ENCODE data around the gene DLEC1.
"Not testable (repeated sequence)": the region's sequence is repeated elsewhere in the genome, so short reads cannot be mapped to it uniquely, and the experiment has no call there.

DLEC1 gene

DNA sequence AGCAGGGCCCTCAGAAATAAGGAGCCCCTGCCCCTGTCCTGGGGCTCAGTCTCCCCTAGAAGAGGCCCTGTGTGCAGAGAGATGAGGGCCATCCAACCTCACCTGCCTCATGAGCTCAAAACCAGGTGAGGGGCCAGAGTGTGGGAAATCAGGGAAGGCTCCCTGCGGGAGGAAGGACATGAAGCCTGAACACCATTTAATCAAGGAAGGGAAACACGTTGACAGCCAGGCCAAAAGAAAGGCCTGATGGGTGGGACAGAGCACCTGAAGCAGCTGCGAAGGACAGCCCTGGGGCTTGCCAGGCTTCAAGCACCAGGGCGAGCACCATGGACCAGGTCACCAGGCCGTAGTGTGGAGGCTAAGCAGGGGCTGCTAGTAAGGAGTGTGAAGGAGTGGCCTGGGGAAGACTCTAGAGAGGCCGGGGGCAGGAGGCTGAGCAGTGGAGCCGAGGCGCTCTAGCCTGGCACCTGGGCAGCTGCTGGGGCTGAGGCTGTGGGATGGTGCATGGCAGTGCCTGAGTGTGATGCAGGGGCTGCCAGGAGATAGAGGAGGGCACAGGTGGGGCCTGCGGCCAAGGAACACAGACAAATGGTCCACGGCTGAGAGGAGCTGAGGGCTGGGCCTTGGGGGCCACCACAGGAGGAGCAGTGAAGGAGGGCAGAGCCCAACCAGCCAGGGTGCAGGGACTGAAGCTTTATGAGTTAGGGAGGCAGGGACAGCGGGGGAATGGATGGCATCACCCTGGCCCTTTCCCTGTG, 81.9 kb downstream of the DLEC1 start:
- no peak for DNase-seq (ENCODE audit: low read depth in 2 of 2)

DNA sequence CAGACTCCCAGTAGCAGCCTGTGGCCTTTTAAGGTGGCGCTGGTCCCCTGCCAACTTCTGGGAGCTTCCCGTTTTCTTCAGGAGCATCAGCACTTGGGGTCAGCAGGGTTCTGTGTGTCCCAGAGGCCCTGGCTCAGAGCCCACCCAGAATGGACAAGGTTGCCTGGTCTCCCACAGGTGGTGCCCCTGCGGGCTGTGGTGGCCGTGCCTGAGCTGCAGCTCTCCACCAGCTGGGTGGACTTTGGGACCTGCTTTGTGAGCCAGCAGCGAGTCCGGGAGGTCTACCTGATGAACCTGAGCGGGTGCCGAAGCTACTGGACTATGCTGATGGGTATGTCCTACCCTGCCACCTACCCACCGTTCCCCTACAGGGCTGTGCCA, 82.4 kb downstream of the DLEC1 start:
- DNase-seq (ENCODE audit: low read depth in 2 of 2), result no peak

DNA sequence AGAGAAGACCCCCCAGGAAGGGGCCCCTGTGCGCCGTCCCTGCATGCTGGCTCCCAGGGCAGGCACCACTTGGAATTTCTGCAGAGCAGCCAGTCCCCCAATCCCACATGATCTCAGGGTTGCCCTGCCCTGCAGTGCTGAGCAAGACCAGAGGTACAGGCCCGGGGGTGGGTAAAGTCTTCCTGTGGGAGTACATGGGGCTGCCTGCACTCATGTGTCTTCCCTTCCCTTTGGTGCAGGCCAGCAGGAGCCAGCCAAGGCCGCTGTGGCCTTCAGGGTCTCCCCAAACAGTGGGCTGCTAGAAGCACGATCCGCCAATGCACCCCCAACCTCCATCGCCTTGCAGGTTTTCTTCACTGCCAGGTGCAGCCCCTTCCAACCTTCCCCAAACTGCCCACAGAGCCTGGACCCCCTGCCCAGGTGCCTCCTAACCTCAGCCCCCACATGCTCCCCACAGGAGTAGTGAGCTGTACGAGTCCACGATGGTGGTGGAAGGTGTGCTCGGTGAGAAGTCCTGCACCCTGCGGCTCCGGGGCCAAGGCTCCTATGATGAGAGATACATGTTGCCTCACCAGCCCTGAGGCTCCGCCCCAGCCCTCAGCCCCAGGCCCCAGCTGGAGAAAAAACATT, 82.9 kb downstream of the DLEC1 start:
- DNase-seq (ENCODE audit: low read depth in 2 of 2), result no peak

- no peak for DNase-seq (ENCODE audit: low read depth in 2 of 2)
These were observed 83.8 kb downstream of the DLEC1 start for GRCh38 chr3:38122712-38123290.

GRCh38 chr3:38124324-38125122, 85.5 kb downstream of the DLEC1 start:
- no peak for DNase-seq (ENCODE audit: low read depth in 2 of 2)

DNA sequence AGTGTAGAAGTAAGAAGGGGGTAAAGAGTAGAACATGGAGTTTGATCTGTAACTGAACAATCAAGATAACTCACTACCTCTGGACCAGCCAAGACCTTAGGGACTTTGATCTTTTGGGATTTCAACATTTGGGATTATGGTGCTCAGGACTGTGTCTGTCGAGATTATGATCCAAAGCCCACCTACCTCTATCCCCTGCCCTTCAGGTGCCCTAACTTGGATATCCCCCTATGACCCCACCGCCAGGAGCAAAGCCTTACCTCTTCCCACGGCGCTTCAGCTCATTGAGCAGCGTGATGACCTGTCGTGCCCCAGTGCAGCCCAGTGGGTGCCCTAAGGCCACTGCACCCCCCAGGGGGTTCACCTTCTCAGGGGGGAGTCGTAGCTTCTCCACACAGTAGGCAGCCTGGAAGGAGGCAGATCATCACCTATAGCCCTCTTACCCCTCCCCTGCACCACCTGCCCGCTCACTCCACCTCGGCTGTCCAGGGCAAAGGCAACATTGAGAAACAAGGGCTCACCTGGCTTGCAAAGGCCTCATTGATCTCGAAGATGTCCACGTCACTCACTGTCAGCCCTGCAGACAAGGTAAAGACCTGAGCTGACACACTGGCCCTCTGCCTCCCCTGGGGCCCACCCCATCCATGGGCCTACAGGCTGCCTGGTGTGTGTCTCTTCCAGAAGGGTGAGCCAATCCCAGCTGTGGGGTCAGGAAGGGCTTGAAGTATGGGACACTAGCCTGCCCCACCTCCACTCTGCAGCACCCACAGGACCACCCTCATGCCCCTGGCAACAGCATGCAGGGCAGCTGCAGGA, 86.5 kb downstream of the DLEC1 start:
- DNase-seq (ENCODE audit: low read depth in 2 of 2), result no peak

GRCh38 chr3:38126121-38126892, 87.3 kb downstream of the DLEC1 start:
- no peak for DNase-seq (ENCODE audit: low read depth in 2 of 2)

DNA sequence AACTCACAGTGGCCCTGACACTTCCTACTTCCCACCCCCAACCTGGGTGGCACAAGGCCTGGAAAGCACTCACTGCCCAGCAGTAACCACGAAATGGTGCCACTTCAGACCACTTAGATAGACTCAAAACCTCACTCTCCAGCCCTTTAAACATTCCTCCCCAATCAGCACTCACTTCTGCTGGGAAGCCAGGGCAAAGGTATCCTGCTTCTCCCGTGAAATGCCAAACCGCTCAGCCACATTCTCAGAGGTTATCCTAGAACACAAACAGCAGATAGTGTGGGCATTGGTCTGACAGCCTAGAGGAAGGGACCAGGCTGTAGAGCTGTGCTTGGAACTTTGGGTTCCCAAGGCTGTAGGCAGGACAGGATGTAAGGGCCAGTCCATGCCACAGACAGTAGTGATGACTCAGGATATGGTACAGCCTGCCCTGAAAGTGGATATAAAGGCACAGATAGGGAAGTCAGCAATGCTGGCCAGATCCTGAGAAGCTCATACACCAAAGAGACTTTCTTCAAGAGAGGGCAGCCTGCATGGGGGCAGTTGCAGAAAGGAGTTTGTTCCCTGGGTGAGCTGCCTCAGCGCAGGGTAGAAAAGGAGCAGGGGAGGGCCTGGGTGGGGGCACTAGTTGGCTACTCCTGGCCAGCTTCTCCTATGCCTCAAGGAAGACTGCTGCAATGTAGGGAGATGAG, 88.7 kb downstream of the DLEC1 start:
- DNase-seq (ENCODE audit: low read depth in 2 of 2), result no peak

DNA sequence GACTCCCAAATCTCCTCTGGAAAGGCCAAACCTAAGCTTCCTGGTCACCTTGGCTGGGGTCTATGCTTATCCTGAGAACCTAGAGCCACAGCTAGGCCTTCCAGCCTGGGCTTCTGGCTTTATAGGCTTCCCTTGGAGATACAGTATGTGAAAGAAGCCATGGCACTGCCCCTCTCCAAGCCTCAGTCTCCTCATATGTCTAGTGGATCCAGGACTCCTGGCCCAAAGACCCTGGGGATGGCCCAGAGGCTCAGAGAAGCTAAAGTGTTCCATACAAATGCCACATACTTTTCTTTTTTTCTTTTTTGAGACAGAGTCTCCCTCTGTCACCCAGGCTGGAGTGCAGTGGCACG, 89.3 kb downstream of the DLEC1 start:
- DNase-seq (ENCODE audit: low read depth in 2 of 2), result no peak

- DNase-seq (ENCODE audit: low read depth in 2 of 2), result no peak
These were observed 90.0 kb downstream of the DLEC1 start for GRCh38 chr3:38129058-38129457.

DNA sequence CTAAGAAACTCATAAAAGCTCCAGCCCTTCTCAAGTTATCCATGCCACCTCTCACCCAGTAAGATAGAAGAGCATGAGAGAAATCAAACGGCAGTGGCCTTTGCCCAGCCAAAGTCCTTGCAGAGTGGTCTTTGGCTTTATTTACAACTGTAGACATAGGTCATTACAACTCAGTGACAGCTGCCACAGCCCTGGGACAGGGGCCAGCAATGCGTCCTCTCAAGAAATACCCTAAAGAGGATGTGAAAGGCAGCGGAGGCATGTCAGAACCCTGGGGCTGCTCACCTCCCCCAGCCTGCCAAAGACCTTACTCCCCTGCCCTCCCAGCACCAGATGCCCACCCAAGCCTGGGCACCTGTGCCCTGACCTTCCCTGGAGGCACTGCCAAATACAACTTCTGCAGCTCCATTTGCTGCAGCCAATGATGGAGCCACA, 91.6 kb downstream of the DLEC1 start:
- DNase-seq (ENCODE audit: low read depth in 2 of 2), result no peak

DNA sequence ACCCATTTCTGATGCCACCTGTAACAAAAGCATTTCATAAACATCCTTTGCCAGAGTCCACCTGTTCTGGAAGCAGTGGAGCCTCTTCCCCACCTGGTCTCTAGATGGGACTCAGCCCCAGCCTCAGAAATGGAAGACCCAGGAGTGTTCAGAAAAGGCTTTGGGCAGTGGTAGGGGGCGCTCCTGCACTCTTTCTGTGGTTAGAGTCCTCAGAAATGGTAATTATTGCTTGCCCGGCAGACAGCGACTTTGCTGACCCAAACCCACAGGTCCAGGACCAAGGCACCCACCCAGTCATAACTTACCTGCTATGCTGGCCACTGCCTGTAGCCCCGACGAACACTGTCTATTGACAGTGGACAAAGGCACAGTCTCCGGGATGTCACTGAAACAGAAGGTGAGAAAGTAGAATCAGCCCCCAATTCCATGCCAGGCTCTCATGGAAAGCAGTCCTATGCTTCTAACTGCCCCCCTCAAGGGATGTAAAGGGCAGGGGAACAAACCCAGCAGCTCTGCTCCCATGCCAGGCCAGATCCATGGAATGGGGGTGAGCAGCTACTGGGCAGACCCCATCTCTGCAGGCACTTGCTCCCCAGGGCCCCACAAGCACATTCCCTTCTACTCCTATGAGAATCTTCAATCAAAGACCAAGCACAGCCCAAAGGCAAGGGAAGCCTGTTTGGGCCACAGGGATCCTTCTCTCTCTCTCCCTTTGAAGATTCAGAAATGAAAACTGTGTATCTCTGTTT, 92.8 kb downstream of the DLEC1 start:
- DNase-seq (ENCODE audit: low read depth in 2 of 2), result no peak

GRCh38 chr3:38133209-38133556, 94.2 kb downstream of the DLEC1 start:
- DNase-seq (ENCODE audit: low read depth in 2 of 2), result no peak

- no peak for DNase-seq (ENCODE audit: low read depth in 2 of 2)
These were observed 94.8 kb downstream of the DLEC1 start for GRCh38 chr3:38133557-38134405.

GRCh38 chr3:38134517-38135143, 95.6 kb downstream of the DLEC1 start:
- DNase-seq (ENCODE audit: low read depth in 2 of 2), result not testable (repeated sequence)

DNA sequence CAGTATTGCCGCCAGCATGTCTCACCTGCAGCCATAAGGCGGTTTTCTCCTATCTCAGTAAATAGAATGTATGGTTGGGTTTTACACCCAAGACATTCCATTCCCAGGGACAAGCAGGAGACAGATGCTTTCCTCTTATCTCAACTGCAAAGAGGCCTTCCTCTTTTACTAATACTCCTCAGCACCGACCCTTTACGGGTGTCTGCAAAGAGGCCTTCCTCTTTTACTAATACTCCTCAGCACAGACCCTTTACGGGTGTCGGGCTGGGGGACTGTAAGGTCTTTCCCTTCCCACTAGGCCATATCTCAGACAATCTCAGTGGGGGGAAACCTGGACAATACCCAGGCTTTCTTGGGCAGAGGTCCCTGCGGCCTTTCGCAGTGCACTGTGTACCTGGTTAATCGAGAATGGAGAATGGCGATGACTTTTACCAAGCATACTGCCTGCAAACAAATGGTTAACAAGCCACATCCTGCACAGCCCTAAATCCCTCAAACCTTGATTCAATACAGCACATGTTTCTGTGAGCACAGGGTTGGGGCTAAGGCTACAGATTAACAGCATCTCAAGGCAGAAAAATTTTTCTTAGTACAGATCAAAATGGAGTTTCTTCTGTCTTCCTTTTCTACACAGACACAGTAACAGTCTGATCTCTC, 96.7 kb downstream of the DLEC1 start:
- DNase-seq (ENCODE audit: low read depth in 2 of 2), result not testable (repeated sequence)

DNA sequence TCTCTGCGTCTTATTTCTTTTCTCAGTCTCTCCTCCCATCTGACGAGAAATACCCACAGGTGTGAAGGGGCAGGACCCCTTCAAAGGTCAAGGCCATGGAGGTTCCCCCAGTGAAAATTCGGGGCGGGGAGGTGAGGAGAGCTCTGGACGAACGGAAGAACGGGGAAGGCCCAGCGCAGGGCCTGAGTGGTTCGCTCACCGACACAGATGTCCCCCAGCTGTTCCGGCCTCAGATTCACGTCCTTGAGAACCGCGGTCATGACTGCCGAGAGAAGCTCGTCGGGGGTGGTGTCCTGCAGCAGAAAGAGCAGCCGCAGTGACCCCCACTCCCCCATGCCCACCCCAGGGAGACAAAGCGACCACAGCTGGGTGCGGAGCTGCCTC, 97.4 kb downstream of the DLEC1 start:
- DNase-seq (ENCODE audit: low read depth in 2 of 2), result no peak
